ENCODE measurements around the gene ZFYVE9.

Gene ZFYVE9

DNA sequence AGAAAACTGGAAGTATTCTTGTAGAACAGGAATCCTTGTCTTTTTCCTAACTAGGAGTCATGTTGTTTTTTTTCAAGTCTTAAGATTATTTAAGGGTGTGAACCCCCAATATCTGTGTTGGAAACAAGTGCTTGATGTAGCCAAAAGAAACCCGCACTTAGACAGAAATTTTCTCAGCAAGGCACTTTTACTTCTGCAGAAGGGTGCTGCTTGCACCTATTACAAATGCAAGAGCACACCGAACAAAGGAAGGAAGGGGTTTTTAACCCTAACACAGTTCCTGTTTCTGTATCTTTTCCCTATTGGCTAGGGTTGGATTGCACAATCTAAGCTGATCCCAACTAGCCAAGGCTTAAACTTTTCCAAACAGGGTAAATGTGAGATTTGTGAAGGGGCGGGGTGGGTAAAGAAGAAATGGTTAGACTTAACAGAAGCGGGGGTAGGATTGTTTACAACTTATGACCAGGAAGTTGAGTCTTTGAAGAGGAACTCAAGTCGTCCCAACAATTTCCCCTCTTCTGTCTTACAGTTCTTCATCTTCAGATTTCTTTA lies 75.1 kb downstream of the ZFYVE9 start:
- Histone ChIP-seq H3K4me3 (ENCODE audit: low read depth in 1 of 2, low read length in 1 of 2) (no peak overlapping the region), H3K4me1 (ENCODE audit: control insufficient read depth in 1 of 2, insufficient read depth in 1 of 2, low read depth in 1 of 2, low read length in 1 of 2) (no peaks in the 10 kb centered on the region), H3K9me3 (peaks cover 13% of the 10 kb centered on the region), H3K36me3 (no peaks in the 10 kb centered on the region), H3K27ac (no peak overlapping the region), H3K27me3 (no peaks in the 10 kb centered on the region)
- TF ChIP-seq, protein P1, sequence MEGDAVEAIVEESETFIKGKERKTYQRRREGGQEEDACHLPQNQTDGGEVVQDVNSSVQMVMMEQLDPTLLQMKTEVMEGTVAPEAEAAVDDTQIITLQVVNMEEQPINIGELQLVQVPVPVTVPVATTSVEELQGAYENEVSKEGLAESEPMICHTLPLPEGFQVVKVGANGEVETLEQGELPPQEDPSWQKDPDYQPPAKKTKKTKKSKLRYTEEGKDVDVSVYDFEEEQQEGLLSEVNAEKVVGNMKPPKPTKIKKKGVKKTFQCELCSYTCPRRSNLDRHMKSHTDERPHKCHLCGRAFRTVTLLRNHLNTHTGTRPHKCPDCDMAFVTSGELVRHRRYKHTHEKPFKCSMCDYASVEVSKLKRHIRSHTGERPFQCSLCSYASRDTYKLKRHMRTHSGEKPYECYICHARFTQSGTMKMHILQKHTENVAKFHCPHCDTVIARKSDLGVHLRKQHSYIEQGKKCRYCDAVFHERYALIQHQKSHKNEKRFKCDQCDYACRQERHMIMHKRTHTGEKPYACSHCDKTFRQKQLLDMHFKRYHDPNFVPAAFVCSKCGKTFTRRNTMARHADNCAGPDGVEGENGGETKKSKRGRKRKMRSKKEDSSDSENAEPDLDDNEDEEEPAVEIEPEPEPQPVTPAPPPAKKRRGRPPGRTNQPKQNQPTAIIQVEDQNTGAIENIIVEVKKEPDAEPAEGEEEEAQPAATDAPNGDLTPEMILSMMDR (IDR thresholded peaks at IDR 0.05) = no peak

DNA sequence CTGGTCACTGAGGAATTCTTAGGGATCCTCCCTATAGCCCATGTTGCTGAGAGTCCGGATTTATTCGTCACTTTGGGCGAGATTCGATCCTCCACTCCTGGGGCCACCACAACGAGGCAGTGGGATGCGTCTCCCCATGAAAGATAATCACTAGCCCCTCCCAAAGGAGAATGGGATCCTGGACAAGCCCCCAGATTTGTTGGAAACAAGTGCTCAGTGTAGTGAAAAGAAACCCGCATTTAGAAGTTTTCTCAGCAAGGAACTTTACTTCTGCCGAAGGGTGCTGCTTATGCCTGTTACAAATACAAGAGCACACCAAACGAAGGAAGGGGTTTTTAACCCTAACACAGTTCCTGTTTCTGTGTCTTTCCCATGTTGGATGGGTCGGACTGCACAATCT lies 83.3 kb downstream of the ZFYVE9 start:
- no peaks in the 10 kb centered on the region for H3K4me1 ChIP-seq (ENCODE audit: control insufficient read depth in 1 of 2, insufficient read depth in 1 of 2, low read depth in 1 of 2, low read length in 1 of 2)
- no peak overlapping the region for H3K4me3 ChIP-seq (ENCODE audit: low read depth in 1 of 2, low read length in 1 of 2)
- H3K9me3 ChIP-seq = no peaks in the 10 kb centered on the region
- no peak overlapping the region for H3K27ac ChIP-seq
- H3K36me3 ChIP-seq = no peaks in the 10 kb centered on the region
- peaks cover 27% of the 10 kb centered on the region for H3K27me3 ChIP-seq
- TF ChIP-seq, protein P1 (IDR thresholded peaks at IDR 0.05) = no peak

DNA sequence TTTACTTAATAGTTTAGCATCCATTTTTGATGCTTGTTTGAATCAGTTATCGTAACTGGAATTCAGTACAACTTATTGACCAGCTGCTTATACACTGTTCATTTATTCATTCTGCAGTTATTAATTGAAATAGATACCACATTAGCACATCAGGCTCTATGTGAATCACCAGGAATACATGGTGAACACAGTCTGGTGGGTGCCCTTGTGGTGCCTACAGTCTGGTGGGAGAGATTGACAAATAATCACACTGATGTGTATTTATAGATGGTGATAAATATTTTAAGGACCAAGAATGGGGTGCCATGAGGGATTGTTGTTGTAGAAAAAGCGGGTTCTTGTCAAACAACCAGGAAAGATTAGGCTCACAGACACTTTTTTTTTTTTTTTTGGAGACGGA lies 87.6 kb downstream of the ZFYVE9 start:
- Histone ChIP-seq H3K4me3 (ENCODE audit: low read depth in 1 of 2, low read length in 1 of 2) (no peak overlapping the region), H3K27ac (no peak overlapping the region), H3K9me3 (no peaks in the 10 kb centered on the region), H3K36me3 (no peaks in the 10 kb centered on the region), H3K27me3 (peaks cover 57% of the 10 kb centered on the region), H3K4me1 (ENCODE audit: control insufficient read depth in 1 of 2, insufficient read depth in 1 of 2, low read depth in 1 of 2, low read length in 1 of 2) (no peaks in the 10 kb centered on the region)
- TF ChIP-seq, protein P1 (IDR thresholded peaks at IDR 0.05) = no peak

DNA sequence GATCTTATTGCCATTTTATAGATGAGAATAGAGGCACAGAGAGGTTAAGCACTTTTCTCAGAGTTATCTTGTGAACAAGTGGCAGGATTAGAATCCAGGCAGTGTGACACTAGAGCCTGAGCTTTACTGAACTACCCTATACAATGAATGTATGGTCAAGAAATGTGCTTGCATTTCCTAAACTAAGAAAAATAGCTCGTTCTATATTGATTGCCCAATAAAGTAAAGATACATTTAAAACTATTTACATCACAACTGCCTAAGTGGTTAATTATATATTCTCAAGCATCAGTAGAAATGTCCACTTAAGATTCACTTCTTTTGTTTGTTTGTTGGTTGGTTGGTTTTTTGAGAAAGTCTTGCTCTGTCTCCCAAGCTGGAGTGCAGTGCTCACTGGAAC lies 91.6 kb downstream of the ZFYVE9 start:
- Histone ChIP-seq H3K27ac (no peak overlapping the region), H3K4me3 (ENCODE audit: low read depth in 1 of 2, low read length in 1 of 2) (no peak overlapping the region), H3K27me3 (peaks cover 73% of the 10 kb centered on the region), H3K4me1 (ENCODE audit: control insufficient read depth in 1 of 2, insufficient read depth in 1 of 2, low read depth in 1 of 2, low read length in 1 of 2) (no peaks in the 10 kb centered on the region), H3K36me3 (no peaks in the 10 kb centered on the region), H3K9me3 (no peaks in the 10 kb centered on the region)
- TF ChIP-seq, protein P1 (IDR thresholded peaks at IDR 0.05) = no peak

DNA sequence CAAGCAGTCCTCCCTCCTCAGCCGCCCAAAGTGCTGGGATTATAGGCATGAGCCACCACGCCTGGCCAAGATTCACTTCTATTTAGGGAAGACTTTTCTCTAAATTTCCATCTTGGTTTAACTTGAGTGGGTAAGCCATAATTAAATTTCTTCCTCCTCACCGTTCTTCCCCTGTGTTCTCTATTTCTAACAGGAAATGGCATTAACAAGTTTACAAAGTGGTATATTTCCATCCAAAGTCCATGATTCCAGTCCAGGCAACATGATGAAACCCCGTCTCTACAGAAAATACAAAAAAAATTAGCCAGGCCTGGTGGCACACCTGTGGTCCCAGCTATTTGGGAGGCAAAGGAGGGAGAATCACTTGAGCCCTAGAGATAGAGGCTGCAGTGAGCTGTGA lies 92.1 kb downstream of the ZFYVE9 start:
- H3K27me3 ChIP-seq = peaks cover 71% of the 10 kb centered on the region
- TF ChIP-seq, protein P1 (IDR thresholded peaks at IDR 0.05) = no peak
- H3K9me3 ChIP-seq = no peaks in the 10 kb centered on the region
- peaks cover 3 to 5% of the 10 kb centered on the region in 2 experiments for H3K4me1 ChIP-seq (ENCODE audit: control insufficient read depth in 1 of 2, insufficient read depth in 1 of 2, low read depth in 1 of 2, low read length in 1 of 2)
- H3K4me3 ChIP-seq (ENCODE audit: low read depth in 1 of 2, low read length in 1 of 2) = no peak overlapping the region
- H3K36me3 ChIP-seq = no peaks in the 10 kb centered on the region
- H3K27ac ChIP-seq = no peak overlapping the region

DNA sequence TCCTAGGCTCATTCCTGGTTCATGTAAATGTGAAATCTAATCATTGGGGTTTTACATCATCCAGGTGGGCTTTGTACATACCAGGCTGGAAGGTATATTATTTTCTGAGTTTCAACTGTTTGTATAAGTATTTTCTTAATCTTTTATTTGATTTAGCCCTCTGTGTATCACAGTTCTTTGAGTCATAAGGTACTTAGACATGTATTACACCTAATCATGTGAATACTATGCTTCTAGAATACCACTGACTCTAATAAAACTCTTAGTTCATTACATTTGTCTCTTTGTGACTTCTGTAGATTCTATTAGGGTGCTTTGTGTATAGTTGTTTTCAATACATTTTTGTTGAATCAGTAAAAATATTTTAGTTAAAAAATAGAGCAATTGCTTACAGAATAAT lies 92.8 kb downstream of the ZFYVE9 start:
- Histone ChIP-seq H3K4me3 (ENCODE audit: low read depth in 1 of 2, low read length in 1 of 2) (no peak overlapping the region), H3K27ac (no peak overlapping the region), H3K36me3 (no peaks in the 10 kb centered on the region), H3K9me3 (no peaks in the 10 kb centered on the region), H3K4me1 (ENCODE audit: control insufficient read depth in 1 of 2, insufficient read depth in 1 of 2, low read depth in 1 of 2, low read length in 1 of 2) (peaks cover 10 to 12% of the 10 kb centered on the region in 2 experiments), H3K27me3 (peaks cover 66% of the 10 kb centered on the region)
- TF ChIP-seq, protein P1 (IDR thresholded peaks at IDR 0.05) = no peak
